ENCODE results near the gene ITPR3.

Gene ITPR3

GRCh38 chr6:33670086-33670660 is 49.1 kb downstream of the ITPR3 start:
- no peak for DNase-seq (ENCODE audit: low spot score)

GRCh38 chr6:33670971-33671743 is 50.0 kb downstream of the ITPR3 start:
- no peak for DNase-seq (ENCODE audit: low spot score)

DNA sequence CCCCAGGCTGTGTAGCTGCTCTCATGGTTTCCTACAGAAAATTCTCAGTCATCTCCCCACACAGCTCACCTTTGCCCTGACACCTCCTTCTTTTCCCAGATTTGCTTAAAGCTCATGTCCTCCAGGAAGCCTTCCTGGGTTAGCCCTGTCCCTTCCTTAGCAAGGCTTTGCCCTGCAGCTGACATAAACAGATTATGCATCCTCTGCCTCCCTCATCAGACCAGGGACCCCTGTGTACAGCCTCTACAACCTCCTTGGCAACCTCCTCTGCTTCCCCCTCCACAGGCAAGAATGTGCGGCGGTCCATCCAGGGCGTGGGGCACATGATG is 50.6 kb downstream of the ITPR3 start:
- no peak for DNase-seq (ENCODE audit: low spot score)

DNA sequence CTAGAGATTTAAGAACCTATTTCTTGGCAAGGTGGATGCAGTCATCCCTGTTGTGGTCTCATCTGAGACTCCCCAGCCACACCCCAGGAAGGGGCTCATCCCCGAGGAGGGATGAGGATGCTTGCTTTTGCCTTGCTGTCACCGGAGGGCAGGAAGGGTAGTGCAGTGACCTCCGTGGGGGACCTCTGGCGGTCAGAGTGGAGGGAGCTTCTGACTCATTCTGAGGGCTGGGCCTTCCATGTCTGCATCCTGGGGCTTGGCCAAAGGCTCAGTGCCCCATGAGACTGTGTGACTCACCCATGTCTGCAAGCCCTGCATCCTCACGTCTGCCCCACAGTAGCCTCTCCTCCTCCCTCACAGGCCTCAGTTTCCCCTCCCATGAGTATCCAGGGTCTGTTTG is 51.7 kb downstream of the ITPR3 start:
- DNase-seq (ENCODE audit: low spot score) = peak; percentile 98

DNA sequence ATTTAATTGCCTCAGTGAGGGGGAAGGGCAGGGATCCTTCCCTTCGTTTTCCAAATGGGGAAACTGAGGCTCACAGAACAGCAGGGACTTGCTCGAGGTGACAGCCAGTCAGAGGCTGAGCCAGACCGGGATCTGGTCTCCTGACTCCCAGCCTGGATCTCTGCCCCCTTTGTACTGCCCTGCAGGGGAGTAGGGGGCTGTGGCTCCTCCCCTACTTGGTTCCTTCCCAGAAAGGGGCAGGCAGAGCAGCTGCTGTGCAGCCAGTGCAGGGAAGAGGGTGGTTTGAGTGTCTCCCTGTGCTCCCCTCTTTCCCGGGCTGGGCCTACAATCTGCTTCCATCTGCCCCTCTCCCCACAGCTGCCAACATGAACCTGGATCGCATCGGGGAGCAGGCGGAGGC is 52.7 kb downstream of the ITPR3 start:
- no peak for DNase-seq (ENCODE audit: low spot score)

GRCh38 chr6:33675968-33676367 is 54.8 kb downstream of the ITPR3 start:
- DNase-seq (ENCODE audit: low spot score) = no peak

- no peak for DNase-seq (ENCODE audit: low spot score)
Observed at GRCh38 chr6:33676416-33677142, 55.5 kb downstream of the ITPR3 start.

- no peak for DNase-seq (ENCODE audit: low spot score)
Observed at GRCh38 chr6:33677143-33677660, 56.1 kb downstream of the ITPR3 start.

DNA sequence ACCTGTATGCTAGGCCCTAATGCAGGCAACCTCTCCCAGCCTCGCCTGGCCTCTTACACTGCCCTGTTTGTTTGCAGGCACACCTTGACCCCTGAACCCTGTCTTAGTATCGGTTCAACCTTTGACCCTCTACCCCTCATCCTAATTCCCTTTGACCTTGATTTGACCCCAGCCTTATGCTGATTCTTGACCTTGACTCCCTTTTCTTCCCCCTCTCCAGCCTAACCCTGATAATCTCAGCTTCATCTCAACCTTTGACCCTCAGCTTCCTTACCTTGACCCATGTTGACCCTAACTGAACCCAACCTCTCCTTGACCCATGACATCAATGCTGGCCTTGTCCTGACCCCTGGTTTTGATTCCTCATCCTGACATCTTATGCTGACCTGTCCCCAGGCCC is 56.6 kb downstream of the ITPR3 start:
- DNase-seq (ENCODE audit: low spot score) = no peak

GRCh38 chr6:33678233-33678931 is 57.3 kb downstream of the ITPR3 start:
- no peak for DNase-seq (ENCODE audit: low spot score)

- DNase-seq (ENCODE audit: low spot score) = no peak
Observed at GRCh38 chr6:33678932-33679490, 57.9 kb downstream of the ITPR3 start.

DNA sequence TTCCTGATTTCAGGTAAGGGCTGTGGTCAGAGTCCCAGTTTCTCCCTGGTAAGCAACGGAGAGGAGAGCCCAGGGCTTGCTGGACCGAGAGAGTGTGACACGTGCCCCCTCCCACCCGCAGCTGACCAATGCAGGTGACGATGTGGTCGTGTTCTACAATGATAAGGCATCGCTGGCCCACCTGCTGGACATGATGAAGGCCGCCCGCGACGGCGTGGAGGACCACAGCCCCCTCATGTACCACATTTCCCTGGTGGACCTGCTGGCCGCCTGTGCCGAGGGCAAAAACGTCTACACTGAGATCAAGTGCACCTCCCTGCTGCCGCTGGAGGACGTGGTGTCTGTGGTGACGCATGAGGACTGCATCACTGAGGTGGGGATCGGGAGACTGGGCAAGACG is 58.6 kb downstream of the ITPR3 start:
- no peak for DNase-seq (ENCODE audit: low spot score)

DNA sequence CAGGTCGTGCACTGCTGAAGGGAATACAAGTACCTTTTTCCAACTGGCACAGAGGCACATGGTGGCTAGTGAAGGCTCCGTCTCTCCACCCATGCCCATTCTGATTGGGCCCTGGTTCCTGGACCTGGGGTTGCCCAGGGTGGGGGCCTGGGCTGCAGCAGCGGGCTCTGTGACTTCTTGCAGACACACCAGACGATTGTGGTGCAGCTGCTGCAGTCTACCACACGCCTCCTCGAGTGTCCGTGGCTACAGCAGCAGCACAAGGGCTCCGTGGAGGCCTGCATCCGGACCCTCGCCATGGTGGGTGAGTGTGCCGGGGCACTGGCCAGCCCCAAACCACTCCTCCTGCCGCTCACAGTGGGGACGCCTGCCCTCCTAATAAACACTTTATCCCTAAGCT is 61.2 kb downstream of the ITPR3 start:
- DNase-seq (ENCODE audit: low spot score) = no peak

GRCh38 chr6:33683051-33683571 is 62.0 kb downstream of the ITPR3 start:
- DNase-seq (ENCODE audit: low spot score) = no peak

DNA sequence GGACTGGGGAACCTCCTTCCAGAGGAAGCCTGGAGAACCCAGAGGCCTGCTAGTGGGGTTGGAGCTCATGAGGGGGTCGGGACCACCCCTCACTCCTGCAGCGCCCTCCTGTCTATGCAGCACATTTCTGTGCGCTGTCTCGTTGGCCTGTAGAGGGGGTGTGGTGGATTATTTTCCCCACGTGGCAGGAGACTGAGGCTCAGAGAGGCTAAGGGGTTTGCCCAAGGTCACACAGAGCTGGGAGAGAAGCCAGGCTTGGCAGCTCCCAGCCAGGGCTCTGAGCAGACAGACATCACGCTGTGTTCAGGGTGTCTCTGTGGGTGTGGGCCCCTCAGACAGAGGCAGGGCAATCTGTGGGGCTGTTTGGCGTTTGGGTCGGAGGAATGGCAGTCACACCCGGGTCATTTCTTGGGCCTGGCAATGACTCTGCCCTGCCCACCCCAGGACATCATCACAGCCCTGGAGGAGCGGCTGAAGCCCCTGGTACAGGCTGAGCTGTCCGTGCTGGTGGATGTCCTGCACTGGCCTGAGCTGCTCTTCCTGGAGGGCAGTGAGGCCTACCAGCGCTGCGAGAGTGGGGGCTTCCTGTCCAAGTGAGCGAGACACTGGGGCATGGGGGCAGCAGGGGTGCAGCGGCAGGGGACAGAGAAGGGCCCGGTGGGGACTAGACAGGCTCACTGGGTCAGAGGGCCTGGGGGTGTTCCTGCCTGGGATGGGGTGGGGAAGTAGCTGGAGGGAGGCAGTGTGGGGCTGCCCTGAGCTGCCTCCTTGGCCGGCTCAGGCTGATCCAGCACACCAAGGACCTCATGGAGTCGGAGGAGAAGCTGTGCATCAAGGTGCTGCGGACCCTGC is 62.7 kb downstream of the ITPR3 start:
- DNase-seq (ENCODE audit: low spot score) = no peak

DNA sequence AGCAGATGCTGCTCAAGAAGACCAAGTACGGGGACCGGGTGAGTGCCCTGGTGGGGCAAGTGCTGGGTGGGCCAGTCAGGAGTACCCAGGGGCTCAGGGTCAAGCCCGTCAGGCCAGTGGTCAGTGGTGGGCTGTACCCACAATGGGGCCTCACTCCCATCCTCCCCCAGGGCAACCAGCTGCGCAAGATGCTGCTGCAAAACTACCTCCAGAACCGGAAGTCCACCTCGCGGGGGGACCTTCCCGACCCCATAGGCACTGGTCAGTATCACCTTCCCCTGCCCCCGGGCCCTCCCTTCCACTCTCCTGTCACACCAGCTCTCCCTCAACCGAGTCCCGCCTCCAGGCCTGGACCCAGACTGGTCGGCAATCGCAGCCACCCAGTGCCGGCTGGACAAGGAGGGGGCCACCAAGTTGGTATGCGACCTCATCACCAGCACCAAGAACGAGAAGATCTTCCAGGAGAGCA is 63.3 kb downstream of the ITPR3 start:
- no peak for DNase-seq (ENCODE audit: low spot score)

GRCh38 chr6:33684983-33685382 is 63.9 kb downstream of the ITPR3 start:
- DNase-seq (ENCODE audit: low spot score) = no peak

GRCh38 chr6:33685411-33686224 is 64.5 kb downstream of the ITPR3 start:
- DNase-seq (ENCODE audit: low spot score) = no peak

GRCh38 chr6:33686225-33686924 is 65.3 kb downstream of the ITPR3 start:
- DNase-seq (ENCODE audit: low spot score) = no peak

Measured in AG08396 (cell line).